B cell (primary cell): ENCODE data around the gene PRKCZ. TPM values are rescaled to one million over a fixed set of nuclear protein-coding genes. Genes with fewer than 3 reads are reported as not detected.

Experiments used
- ATAC-seq: fragments of 200-7000 bp; cut with Tn5 transposase; one replicate; pipeline ENCODE4 v1.10.0; 2021; ENCODE audit warnings: low read depth, mild to moderate bottlenecking, moderate number of reproducible peaks, moderate library complexity
- CTCF ChIA-PET: fragments of 350-600 bp; sonication (Branson Sonifier 250); formaldehyde crosslinking; loops from one replicate; lab custom pipeline; 2021; ENCODE audit warnings: antibody characterized with exemption, inconsistent platforms; lab: Charles Lee
- POLR2A ChIA-PET: fragments of 350-600 bp; sonication (Branson Sonifier 250); formaldehyde crosslinking; loops from one replicate; lab custom pipeline; 2021; ENCODE audit warnings: antibody characterized with exemption; lab: Charles Lee
- DNase-seq: peaks from one replicate; pipeline ENCODE4 v3.0.0; 2013
- H2AFZ ChIP-seq: 2 replicates; pipeline ENCODE4 v1.6.1; 2012; ENCODE audit warnings: mild to moderate bottlenecking, low read depth, low read length; ENCODE audit not compliant: insufficient read depth, poor library complexity, severe bottlenecking
- H3K27ac ChIP-seq, 2 donors: 1 replicate in 1 of 2; 2 replicates in 1 of 2; pipeline ENCODE4 v1.5.1; 2012 to 2013; ENCODE audit warnings: low read length in 2 of 2, mild to moderate bottlenecking in 2 of 2, moderate library complexity in 1 of 2
- H3K27me3 ChIP-seq, 4 experiments: fragments of 200-600 bp in 1 of 4; sonication (generic) in 1 of 4; replicated peaks in 1 of 4; 1 replicate in 2 of 4; 2 replicates in 2 of 4; pipeline versions ENCODE4 v1.6.1 to v1.7.0; 2013 to 2016; ENCODE audit warnings: low read length in 3 of 4, mild to moderate bottlenecking in 2 of 4, mixed read lengths in 1 of 4, moderate library complexity in 1 of 4; ENCODE audit not compliant: insufficient read depth in 4 of 4, control insufficient read depth in 3 of 4; ENCODE audit errors: control extremely low read depth in 1 of 4
- H3K36me3 ChIP-seq, 2 experiments: replicated peaks in 1 of 2; 1 replicate in 1 of 2; 2 replicates in 1 of 2; pipeline versions ENCODE4 v1.6.1 to v1.7.1; 2013; ENCODE audit warnings: low read length in 1 of 2; ENCODE audit not compliant: insufficient read depth in 2 of 2, control insufficient read depth in 1 of 2; ENCODE audit errors: control extremely low read depth in 1 of 2, extremely low read depth in 1 of 2
- H3K4me1 ChIP-seq, 2 donors: fragments of 200-600 bp in 1 of 2; sonication (generic) in 1 of 2; 1 replicate in 1 of 2; 2 replicates in 1 of 2; pipeline versions ENCODE4 v1.5.1 to v1.6.1; 2013 to 2017; ENCODE audit warnings: low read length in 2 of 2; ENCODE audit not compliant: control insufficient read depth in 2 of 2, insufficient read depth in 2 of 2
- H3K4me2 ChIP-seq: replicated peaks from 2 replicates; pipeline ENCODE3; 2012; ENCODE audit warnings: mild to moderate bottlenecking, low read depth, low read length; ENCODE audit not compliant: poor library complexity, severe bottlenecking
- H3K4me3 ChIP-seq, 5 experiments: fragments of 200-600 bp in 1 of 5; sonication (generic) in 1 of 5; 1 replicate in 3 of 5; 2 replicates in 2 of 5; pipeline versions ENCODE4 v1.5.1 to v1.7.0; 2011 to 2016; ENCODE audit warnings: low read length in 4 of 5, mild to moderate bottlenecking in 4 of 5, low read depth in 2 of 5, control low read depth in 1 of 5, moderate library complexity in 1 of 5; ENCODE audit not compliant: insufficient read depth in 1 of 5; ENCODE audit errors: control extremely low read depth in 1 of 5, extremely low read depth in 1 of 5
- H3K79me2 ChIP-seq: fragments of 200-600 bp; sonication (generic); one replicate; pipeline ENCODE4 v1.6.0; 2016; ENCODE audit warnings: low read length; ENCODE audit not compliant: control insufficient read depth, insufficient read depth
- H3K9ac ChIP-seq: fragments of 200-600 bp; sonication (generic); 2 replicates; pipeline ENCODE4 v1.6.1; 2017; ENCODE audit warnings: mild to moderate bottlenecking, low read length, moderate library complexity
- H3K9me3 ChIP-seq, 3 donors: one replicate each; pipeline versions ENCODE4 v1.6.1 to v1.7.1; 2013; ENCODE audit warnings: low read length in 2 of 3; ENCODE audit not compliant: control insufficient read depth in 2 of 3, insufficient read depth in 1 of 3; ENCODE audit errors: control extremely low read depth in 1 of 3
- H4K20me1 ChIP-seq: 2 replicates; pipeline ENCODE4 v1.6.0; 2012; ENCODE audit warnings: mild to moderate bottlenecking, low read length; ENCODE audit not compliant: insufficient read depth, control insufficient read depth, poor library complexity, severe bottlenecking
- H3K27ac Mint-ChIP-seq: one replicate; pipeline ENCODE4 v1.8.0; 2021; ENCODE audit warnings: mixed read lengths
- H3K27me3 Mint-ChIP-seq: one replicate; pipeline ENCODE4 v1.8.0; 2021; ENCODE audit warnings: mixed read lengths
- H3K4me1 Mint-ChIP-seq: one replicate; pipeline ENCODE4 v1.8.0; 2021; ENCODE audit warnings: mixed read lengths
- H3K4me3 Mint-ChIP-seq: one replicate; pipeline ENCODE4 v1.8.0; 2021; ENCODE audit warnings: mixed read lengths
- H3K9me3 Mint-ChIP-seq: one replicate; pipeline ENCODE4 v1.8.0; 2022; ENCODE audit warnings: mixed read lengths; ENCODE audit not compliant: insufficient read depth
- EZH2 ChIP-seq: IDR thresholded peaks from 2 replicates; pipeline ENCODE4 v1.6.1; 2012; ENCODE audit warnings: borderline replicate concordance, low read depth, mild to moderate bottlenecking, moderate library complexity, low read length; ENCODE audit not compliant: insufficient read depth, poor library complexity, severe bottlenecking
- WGBS: methylation state at CpG from one replicate; pipeline ENCODE4 v1.1.5; 2013; ENCODE audit warnings: missing lambda C conversion rate; ENCODE audit not compliant: insufficient coverage; 5-methylcytosine and 5-hydroxymethylcytosine counted together
- intact Hi-C: fragments of 100-400 bp; cut with micrococcal nuclease; formaldehyde crosslinking; loops from one replicate; pipeline ENCODE4 v1.10.0; 2022
- polyA plus RNA-seq: library from polyadenylated mRNA; depleted of rRNA; stranded (reverse); fragments of >200 nt; gene quantifications from 2 replicates; pipeline ENCODE4 v1.2.3, GENCODE V29; 2012
- total RNA-seq, 2 donors: library from RNA; stranded (reverse); fragments of 120-200 nt in 1 of 2; gene quantifications; 1 replicate in 1 of 2; 2 replicates in 1 of 2; pipeline versions ENCODE4 v1.2.3 to v1.2.4, GENCODE V29; 2013 to 2022
- TF ChIP-seq, protein P1 (sequence below): fragments of 200-600 bp; IDR thresholded peaks from one replicate; pipeline ENCODE4 v1.8.0; 2022; ENCODE audit warnings: antibody characterized with exemption, mild to moderate bottlenecking

Gene PRKCZ
- total and polyA plus RNA-seq, 2 donors (not counting 1 experiment from before 2014, with no cell fraction given): 17.9 to 53.2 TPM

DNA sequence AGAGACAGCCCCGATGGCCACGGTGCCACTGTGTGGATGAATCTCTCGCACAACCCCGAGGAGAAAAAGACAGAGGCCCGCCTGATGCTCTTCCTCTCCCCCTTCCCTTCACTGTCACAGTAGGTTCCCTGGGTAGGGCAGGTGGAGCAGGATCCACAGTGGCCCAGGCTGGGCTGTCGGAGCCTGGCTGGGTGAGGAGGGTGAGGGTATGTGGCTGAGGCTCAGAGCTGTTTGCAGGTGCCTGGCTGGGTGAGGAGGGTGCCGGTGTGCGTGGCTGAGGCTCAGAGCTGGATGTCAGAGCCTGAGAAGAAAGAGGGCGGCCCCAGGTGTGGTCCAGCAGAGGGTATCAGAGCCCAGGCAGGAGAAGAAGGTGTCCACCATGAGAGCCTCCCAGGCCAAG, 49.4 kb upstream of the PRKCZ start:
- no peak overlapping the region for H3K27ac ChIP-seq
- no peaks in the 10 kb centered on the region for H3K4me1 Mint-ChIP-seq
- peaks cover 53% of the 10 kb centered on the region for H3K27me3 Mint-ChIP-seq
- no peaks in the 10 kb centered on the region for H3K9me3 Mint-ChIP-seq
- CTCF ChIA-PET: interaction anchor here (1.5 kb wide), 1 partner anchor 15 kb away, joined by 5 read pairs; no protein-coding TSS in a partner anchor
- no peaks in the 10 kb centered on the region for H4K20me1 ChIP-seq
- H3K4me3 ChIP-seq: no peak overlapping the region
- no peak overlapping the region for H2AFZ ChIP-seq
- no peak overlapping the region for H3K9ac ChIP-seq
- DNase-seq (no peak), ATAC-seq (no peak)
- peaks cover 0 to 35% (median 4%) of the 10 kb centered on the region in 4 experiments for H3K27me3 ChIP-seq
- no peak overlapping the region for H3K27ac Mint-ChIP-seq
- 90% methylated on average over 6 of the region's 9 CpGs for WGBS
- no peaks in the 10 kb centered on the region for H3K9me3 ChIP-seq
- H3K36me3 ChIP-seq: no peaks in the 10 kb centered on the region
- TF ChIP-seq, protein P1, sequence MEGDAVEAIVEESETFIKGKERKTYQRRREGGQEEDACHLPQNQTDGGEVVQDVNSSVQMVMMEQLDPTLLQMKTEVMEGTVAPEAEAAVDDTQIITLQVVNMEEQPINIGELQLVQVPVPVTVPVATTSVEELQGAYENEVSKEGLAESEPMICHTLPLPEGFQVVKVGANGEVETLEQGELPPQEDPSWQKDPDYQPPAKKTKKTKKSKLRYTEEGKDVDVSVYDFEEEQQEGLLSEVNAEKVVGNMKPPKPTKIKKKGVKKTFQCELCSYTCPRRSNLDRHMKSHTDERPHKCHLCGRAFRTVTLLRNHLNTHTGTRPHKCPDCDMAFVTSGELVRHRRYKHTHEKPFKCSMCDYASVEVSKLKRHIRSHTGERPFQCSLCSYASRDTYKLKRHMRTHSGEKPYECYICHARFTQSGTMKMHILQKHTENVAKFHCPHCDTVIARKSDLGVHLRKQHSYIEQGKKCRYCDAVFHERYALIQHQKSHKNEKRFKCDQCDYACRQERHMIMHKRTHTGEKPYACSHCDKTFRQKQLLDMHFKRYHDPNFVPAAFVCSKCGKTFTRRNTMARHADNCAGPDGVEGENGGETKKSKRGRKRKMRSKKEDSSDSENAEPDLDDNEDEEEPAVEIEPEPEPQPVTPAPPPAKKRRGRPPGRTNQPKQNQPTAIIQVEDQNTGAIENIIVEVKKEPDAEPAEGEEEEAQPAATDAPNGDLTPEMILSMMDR: no peak
- no peak for TF ChIP-seq EZH2
- H3K4me2 ChIP-seq: no peak overlapping the region
- intact Hi-C loops: no loop called here
- H3K4me1 ChIP-seq: peaks cover 0 to 3% of the 10 kb centered on the region in 2 donors
- no peak overlapping the region for H3K4me3 Mint-ChIP-seq
- POLR2A ChIA-PET: no interaction called here
- H3K79me2 ChIP-seq: no peaks in the 10 kb centered on the region

DNA sequence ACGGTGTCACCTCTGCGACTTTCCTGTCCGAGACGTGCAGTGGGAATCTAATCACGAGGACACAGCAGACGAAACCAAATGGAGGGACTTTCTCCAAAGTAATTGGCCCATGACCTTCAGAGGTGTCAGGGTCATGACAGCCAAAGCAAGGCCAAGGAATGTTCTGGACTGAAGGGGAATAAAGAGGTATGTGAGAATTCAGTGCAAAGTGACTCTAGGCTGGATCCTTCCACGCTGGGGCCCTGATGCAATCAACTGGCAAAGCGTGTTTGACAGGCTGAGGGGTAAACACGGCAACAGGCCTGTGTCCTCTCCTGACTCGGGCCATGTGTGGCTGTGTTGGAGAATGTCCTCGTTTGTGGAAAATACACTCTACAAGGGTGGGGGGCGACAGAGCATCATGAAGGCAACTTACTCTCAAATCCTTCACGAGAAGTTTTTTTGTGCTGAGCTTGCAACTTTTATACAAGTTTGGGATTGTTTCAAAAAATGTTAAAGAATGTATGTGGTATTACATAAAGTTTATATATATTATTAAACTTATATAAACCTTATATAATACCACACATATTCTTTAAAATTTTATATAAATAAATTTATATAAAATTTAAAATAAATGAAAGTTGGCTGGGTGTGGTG, 48.3 kb upstream of the PRKCZ start:
- peaks cover 0 to 3% of the 10 kb centered on the region in 2 donors for H3K4me1 ChIP-seq
- H3K4me3 ChIP-seq: no peak overlapping the region
- no peak overlapping the region for H3K9ac ChIP-seq
- peaks cover 0 to 35% (median 4%) of the 10 kb centered on the region in 4 experiments for H3K27me3 ChIP-seq
- H3K79me2 ChIP-seq: no peaks in the 10 kb centered on the region
- Mint-ChIP-seq H3K27me3 (peaks cover 53% of the 10 kb centered on the region), H3K27ac (no peak overlapping the region), H3K4me3 (no peak overlapping the region), H3K9me3 (no peaks in the 10 kb centered on the region), H3K4me1 (no peaks in the 10 kb centered on the region)
- no peak for ATAC-seq
- no peaks in the 10 kb centered on the region for H3K36me3 ChIP-seq
- ChIA-PET CTCF (interaction anchor here (1.5 kb wide), 1 partner anchor 14 kb away, joined by 5 read pairs; no protein-coding TSS in a partner anchor), POLR2A (no interaction called here)
- no peak for TF ChIP-seq EZH2
- TF ChIP-seq, protein P1: no peak
- H3K4me2 ChIP-seq: no peak overlapping the region
- 89% methylated on average over 11 of the region's 13 CpGs for WGBS
- intact Hi-C loops: no loop called here
- no peaks in the 10 kb centered on the region for H4K20me1 ChIP-seq
- no peak for DNase-seq
- H3K9me3 ChIP-seq: no peaks in the 10 kb centered on the region
- no peak overlapping the region for H2AFZ ChIP-seq
- no peak overlapping the region for H3K27ac ChIP-seq
